Measurements from ENCODE around the gene BCR. TPM values are rescaled to one million over a fixed set of nuclear protein-coding genes. Genes with fewer than 3 reads are reported as not detected.

The BCR gene
- total RNA-seq, 1 donor from 2014 or later: 30.0 TPM

- Mint-ChIP-seq H3K36me3 (ENCODE audit: low read depth) (peaks cover 3% of the 10 kb centered on the region), H3K27ac (ENCODE audit: unreplicated experiment) (no peak overlapping the region), H3K27me3 (ENCODE audit: low read depth) (no peaks in the 10 kb centered on the region), H3K9me3 (ENCODE audit: low read depth) (peaks cover 7% of the 10 kb centered on the region), H3K4me1 (ENCODE audit: low read depth) (peaks cover 60% of the 10 kb centered on the region), H3K4me3 (ENCODE audit: unreplicated experiment) (no peak overlapping the region)
- TF ChIP-seq CTCF (IDR thresholded peaks at IDR 0.05): no peak
- DNase-seq (ENCODE audit: low spot score): no peak
Observed at GRCh38 chr22:23223569-23224317, 43.4 kb downstream of the BCR start.

DNA sequence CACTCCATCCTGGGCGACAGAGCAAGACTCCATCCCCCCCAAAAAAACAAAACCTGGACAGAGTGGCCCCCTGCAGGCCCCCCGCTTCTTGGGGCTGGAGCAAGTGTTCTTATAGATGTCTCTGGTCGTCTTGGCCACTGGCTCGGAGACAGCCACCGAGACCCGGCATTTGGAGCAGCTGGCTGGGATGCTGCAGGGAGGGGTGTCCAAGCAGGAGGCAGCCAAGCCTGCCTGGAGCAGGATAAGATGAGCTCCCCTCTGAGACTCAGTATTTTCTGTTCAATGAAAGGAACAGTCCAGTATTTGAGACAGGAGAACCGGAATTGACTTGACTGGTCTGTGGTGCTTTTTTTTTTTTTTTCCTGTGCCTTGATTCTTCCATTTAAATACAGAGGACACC, 44.5 kb downstream of the BCR start:
- DNase-seq (ENCODE audit: low spot score): no peak
- Mint-ChIP-seq H3K27ac (ENCODE audit: unreplicated experiment) (no peak overlapping the region), H3K36me3 (ENCODE audit: low read depth) (peaks cover 6% of the 10 kb centered on the region), H3K27me3 (ENCODE audit: low read depth) (no peaks in the 10 kb centered on the region), H3K4me3 (ENCODE audit: unreplicated experiment) (no peak overlapping the region), H3K4me1 (ENCODE audit: low read depth) (peaks cover 49% of the 10 kb centered on the region), H3K9me3 (ENCODE audit: low read depth) (peaks cover 13% of the 10 kb centered on the region)
- TF ChIP-seq CTCF (IDR thresholded peaks at IDR 0.05): no peak

GRCh38 chr22:23225337-23225723, 45.0 kb downstream of the BCR start:
- no peak for DNase-seq (ENCODE audit: low spot score)
- Mint-ChIP-seq H3K36me3 (ENCODE audit: low read depth) (peaks cover 6% of the 10 kb centered on the region), H3K27me3 (ENCODE audit: low read depth) (no peaks in the 10 kb centered on the region), H3K4me3 (ENCODE audit: unreplicated experiment) (no peak overlapping the region), H3K9me3 (ENCODE audit: low read depth) (peaks cover 13% of the 10 kb centered on the region), H3K4me1 (ENCODE audit: low read depth) (peaks cover 44% of the 10 kb centered on the region), H3K27ac (ENCODE audit: unreplicated experiment) (peak overlapping the region; percentile 94)
- TF ChIP-seq CTCF (IDR thresholded peaks at IDR 0.05): no peak

DNA sequence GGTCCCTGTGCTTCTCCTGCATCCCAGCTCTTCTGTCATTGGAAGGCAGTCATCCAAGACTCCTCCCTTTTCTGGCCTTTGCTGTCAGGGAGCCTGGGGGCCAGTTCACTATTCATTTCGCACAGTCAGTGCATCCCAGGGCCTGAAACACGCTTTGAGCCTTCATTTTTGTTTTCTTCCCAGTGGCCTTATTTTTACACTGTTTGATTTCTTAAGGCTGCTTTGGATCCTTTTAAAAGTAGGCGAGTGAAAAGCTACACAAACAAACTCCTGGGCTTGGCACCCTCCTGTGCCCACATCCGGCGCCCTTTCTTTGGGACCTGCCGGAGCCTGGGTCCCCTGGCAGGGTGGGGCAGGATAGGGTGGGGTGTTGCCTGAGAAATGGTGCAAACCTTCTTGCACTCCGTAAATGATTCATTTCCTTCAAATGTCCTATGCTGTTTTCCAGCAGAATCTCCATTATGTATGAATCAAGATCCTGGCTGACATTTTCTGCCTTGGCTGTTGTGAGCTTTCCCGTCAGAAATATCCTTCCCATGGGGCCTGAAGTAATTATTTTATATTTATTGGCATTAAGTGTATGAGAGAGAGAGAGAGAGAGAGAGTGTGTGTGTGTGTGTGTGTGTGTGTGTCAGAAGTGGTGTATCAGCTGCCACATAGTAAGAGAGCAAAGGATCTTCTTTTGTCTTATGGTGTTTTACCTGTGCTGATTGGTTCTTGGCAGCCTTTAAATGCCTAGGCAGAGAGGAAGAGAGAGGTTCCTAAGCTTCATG, 45.6 kb downstream of the BCR start:
- no peak for DNase-seq (ENCODE audit: low spot score)
- peaks cover 6% of the 10 kb centered on the region for H3K36me3 Mint-ChIP-seq (ENCODE audit: low read depth)
- H3K9me3 Mint-ChIP-seq (ENCODE audit: low read depth): peaks cover 13% of the 10 kb centered on the region
- no peak for TF ChIP-seq CTCF (IDR thresholded peaks at IDR 0.05)
- peak overlapping the region; percentile 94 for H3K27ac Mint-ChIP-seq (ENCODE audit: unreplicated experiment)
- no peaks in the 10 kb centered on the region for H3K27me3 Mint-ChIP-seq (ENCODE audit: low read depth)
- H3K4me1 Mint-ChIP-seq (ENCODE audit: low read depth): peaks cover 39% of the 10 kb centered on the region
- H3K4me3 Mint-ChIP-seq (ENCODE audit: unreplicated experiment): peak overlapping the region; percentile 50

- H3K36me3 Mint-ChIP-seq (ENCODE audit: low read depth): peaks cover 6% of the 10 kb centered on the region
- peak overlapping the region; percentile 50 for H3K4me3 Mint-ChIP-seq (ENCODE audit: unreplicated experiment)
- H3K9me3 Mint-ChIP-seq (ENCODE audit: low read depth): peaks cover 13% of the 10 kb centered on the region
- no peaks in the 10 kb centered on the region for H3K27me3 Mint-ChIP-seq (ENCODE audit: low read depth)
- DNase-seq (ENCODE audit: low spot score): no peak
- TF ChIP-seq CTCF (IDR thresholded peaks at IDR 0.05): no peak
- peak overlapping the region; percentile 94 for H3K27ac Mint-ChIP-seq (ENCODE audit: unreplicated experiment)
- peaks cover 41% of the 10 kb centered on the region for H3K4me1 Mint-ChIP-seq (ENCODE audit: low read depth)
Observed at GRCh38 chr22:23226497-23226850, 46.2 kb downstream of the BCR start.
